Endothelial cell of umbilical vein (primary cell): ENCODE data around the gene ANO9. TPM values are rescaled to one million over a fixed set of nuclear protein-coding genes. Genes with fewer than 3 reads are reported as not detected.

Source experiments
- BruUV-seq: library from RNA; stranded (reverse); fragments of 400-500 nt; replicated peaks from 2 replicates; lab custom pipeline; 2021; lab: Mats Ljungman, UMichigan
- CTCF ChIA-PET: fragments of 300-600, 350-600 bp; sonication (Branson Sonifier 250); formaldehyde crosslinking; loops from one replicate; lab custom pipeline; 2021; ENCODE audit warnings: antibody characterized with exemption, inconsistent platforms; lab: Charles Lee
- POLR2A ChIA-PET: fragments of 300-600, 350-600 bp; sonication (Branson Sonifier 250); formaldehyde crosslinking; loops from one replicate; lab custom pipeline; 2021; ENCODE audit warnings: antibody characterized with exemption, inconsistent platforms; lab: Charles Lee
- DNase-seq: peaks from one replicate; pipeline ENCODE4 v3.0.0-alpha.2; 2011; ENCODE audit warnings: low read depth, low spot score
- FAIRE-seq: peaks from 2 replicates; lab custom pipeline; 2011; peaks lifted over from hg19 to GRCh38; lab: Jason Lieb, UNC
- H2AFZ ChIP-seq: 2 replicates; pipeline ENCODE4 v1.6.0; 2012; ENCODE audit warnings: low read depth, low read length, control low read depth, inconsistent platforms
- H3K27ac ChIP-seq: 2 replicates; pipeline ENCODE4 v1.5.1; 2011; ENCODE audit warnings: low read depth, mild to moderate bottlenecking, control low read depth, low read length, moderate library complexity; ENCODE audit not compliant: insufficient read depth
- H3K27me3 ChIP-seq, 2 experiments: 2 replicates each; pipeline versions ENCODE4 v1.6.0 to v1.6.1; 2011; ENCODE audit warnings: low read length in 2 of 2, mixed read lengths in 1 of 2; ENCODE audit not compliant: control insufficient read depth in 2 of 2, insufficient read depth in 2 of 2
- H3K36me3 ChIP-seq, 2 experiments: 2 replicates in 1 of 2; 3 replicates in 1 of 2; pipeline ENCODE4 v1.5.1; 2011; ENCODE audit warnings: low read length in 2 of 2, mild to moderate bottlenecking in 1 of 2, moderate library complexity in 1 of 2; ENCODE audit not compliant: control insufficient read depth in 2 of 2, insufficient read depth in 2 of 2; ENCODE audit errors: extremely low read depth in 1 of 2
- H3K4me1 ChIP-seq: 3 replicates; pipeline ENCODE4 v1.5.1; 2011; ENCODE audit warnings: mild to moderate bottlenecking, low read length; ENCODE audit not compliant: control insufficient read depth, insufficient read depth; ENCODE audit errors: extremely low read depth
- H3K4me2 ChIP-seq: 2 replicates; pipeline ENCODE4 v1.6.1; 2011; ENCODE audit warnings: low read length, control low read depth, mixed read lengths; ENCODE audit not compliant: insufficient read depth
- H3K4me3 ChIP-seq, 3 experiments: fragments of 200-600 bp in 1 of 3; sonication (generic), shearing (Covaris generic) in 1 of 3; replicated peaks in 1 of 3; 2 replicates each; pipeline ENCODE4 v1.5.1; 2011 to 2016; ENCODE audit warnings: control low read depth in 3 of 3, low read length in 3 of 3, mild to moderate bottlenecking in 2 of 3, inconsistent platforms in 1 of 3, low read depth in 1 of 3, moderate library complexity in 1 of 3; ENCODE audit not compliant: insufficient read depth in 1 of 3
- H3K79me2 ChIP-seq: 2 replicates; pipeline ENCODE4 v1.6.0; 2012; ENCODE audit warnings: low read length, inconsistent platforms; ENCODE audit not compliant: control insufficient read depth, insufficient read depth
- H3K9ac ChIP-seq: replicated peaks from 2 replicates; pipeline ENCODE3; 2011; ENCODE audit warnings: low read length, control low read depth; ENCODE audit not compliant: insufficient read depth; ENCODE audit errors: extremely low read depth
- H3K9me1 ChIP-seq: replicated peaks from 3 replicates; pipeline ENCODE4 v1.6.0; 2011; ENCODE audit warnings: mild to moderate bottlenecking, low read length; ENCODE audit not compliant: control insufficient read depth, insufficient read depth; ENCODE audit errors: extremely low read depth
- H3K9me3 ChIP-seq: replicated peaks from 2 replicates; pipeline ENCODE4 v1.5.1; 2012; ENCODE audit warnings: low read length, inconsistent platforms; ENCODE audit not compliant: control insufficient read depth, insufficient read depth
- H4K20me1 ChIP-seq: replicated peaks from 2 replicates; pipeline ENCODE3; 2011; ENCODE audit warnings: mild to moderate bottlenecking, low read length; ENCODE audit not compliant: control insufficient read depth, insufficient read depth; ENCODE audit errors: extremely low read depth
- CTCF ChIP-seq, 2 donors: IDR thresholded peaks; 1 replicate in 1 of 2; 2 replicates in 1 of 2; pipeline ENCODE4 v1.5.1; 2011; ENCODE audit warnings: low read length in 2 of 2, mild to moderate bottlenecking in 2 of 2, moderate library complexity in 2 of 2, control low read depth in 1 of 2, inconsistent platforms in 1 of 2, low read depth in 1 of 2; ENCODE audit not compliant: insufficient read depth in 1 of 2; ENCODE audit errors: extremely low read depth in 1 of 2
- EZH2 ChIP-seq: IDR thresholded peaks from 2 replicates; pipeline ENCODE4 v1.6.1; 2012; ENCODE audit warnings: borderline replicate concordance, low read depth, mild to moderate bottlenecking, moderate library complexity, low read length, inconsistent platforms; ENCODE audit not compliant: severe bottlenecking
- FOS ChIP-seq: IDR thresholded peaks from 2 replicates; pipeline ENCODE4 v1.6.1; 2011; ENCODE audit warnings: mild to moderate bottlenecking, low read length, moderate library complexity, borderline replicate concordance; ENCODE audit not compliant: insufficient read depth
- GATA2 ChIP-seq: IDR thresholded peaks from 2 replicates; pipeline ENCODE4 v1.7.0; 2011; ENCODE audit warnings: low read depth, mild to moderate bottlenecking, moderate library complexity, mixed read lengths, low read length; ENCODE audit not compliant: insufficient read length, insufficient read depth
- JUN ChIP-seq: IDR thresholded peaks from 2 replicates; pipeline ENCODE4 v1.6.1; 2011; ENCODE audit warnings: borderline replicate concordance, low read depth; ENCODE audit not compliant: insufficient read length, insufficient read depth
- MAX ChIP-seq: IDR thresholded peaks from 2 replicates; pipeline ENCODE4 v1.6.1; 2011; ENCODE audit not compliant: insufficient read depth, insufficient read length
- MYC ChIP-seq: IDR thresholded peaks from one replicate; pipeline ENCODE4 v1.6.1; 2011; ENCODE audit warnings: mild to moderate bottlenecking, low read depth, low read length
- POLR2A ChIP-seq: IDR thresholded peaks from 2 replicates; pipeline ENCODE4 v1.6.1; 2012; ENCODE audit warnings: low read depth, mild to moderate bottlenecking, control low read depth, low read length
- POLR2AphosphoS5 ChIP-seq: IDR thresholded peaks from 2 replicates; pipeline ENCODE4 v1.6.1; 2012; ENCODE audit warnings: low read depth, mild to moderate bottlenecking, control low read depth, low read length, moderate library complexity; ENCODE audit not compliant: insufficient read depth
- dilution Hi-C: fragments of 300-500 bp; cut with MboI; formaldehyde crosslinking; loops from one replicate; pipeline ENCODE4 v1.15.0; 2019; ENCODE audit warnings: low sequenced_read_pairs; ENCODE audit not compliant: extremely low pct_ligation_motif_present
- intact Hi-C: fragments of 100-400 bp; cut with micrococcal nuclease; formaldehyde crosslinking; loops from one replicate; pipeline ENCODE4 v1.10.0; 2022
- polyA plus RNA-seq, 4 experiments: library from polyadenylated mRNA; depleted of rRNA in 3 of 4; stranded (reverse) in 3 of 4; unstranded in 1 of 4; fragments of >200 nt; gene quantifications; 2 replicates each; pipeline versions ENCODE4 v1.2.1 to v1.2.3, GENCODE V29; 2011 to 2012; ENCODE audit warnings: missing spikeins in 1 of 4
- total RNA-seq: library from RNA; stranded (reverse); gene quantifications from 2 replicates; pipeline ENCODE4 v1.2.3, GENCODE V29; 2021

Gene ANO9
- total and polyA plus RNA-seq, 2 donors (not counting 3 experiments of a cell fraction or from before 2014, with no cell fraction given): 0.23 TPM; not detected in 1

DNA sequence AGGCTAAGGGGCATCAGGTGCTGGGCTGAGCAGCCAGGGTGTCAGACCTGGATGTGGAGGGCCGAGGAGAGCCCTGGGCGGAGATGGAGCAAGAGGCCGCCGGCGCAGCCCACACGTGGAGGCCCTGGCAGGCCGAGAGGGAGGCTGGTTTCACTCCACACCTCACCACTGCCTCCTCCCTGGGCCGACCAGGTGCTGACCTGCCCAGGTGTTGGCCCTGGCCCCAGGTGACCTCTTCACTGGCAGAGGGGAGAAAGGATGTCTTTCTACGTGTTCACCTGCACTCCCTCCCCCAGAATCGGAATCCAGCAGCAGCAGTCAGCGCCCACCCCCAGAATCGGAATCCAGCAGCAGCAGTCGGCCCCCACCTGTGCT is 781 bp downstream of the ANO9 start:
- FAIRE-seq (no peak), DNase-seq (no peak)
- H3K4me1 ChIP-seq: no peaks in the 10 kb centered on the region
- no peak overlapping the region for H3K9ac ChIP-seq
- H2AFZ ChIP-seq: no peak overlapping the region
- H3K27ac ChIP-seq: no peak overlapping the region
- peaks cover 0 to 2% of the 10 kb centered on the region in 2 experiments for H3K27me3 ChIP-seq
- H3K4me2 ChIP-seq: no peak overlapping the region
- dilution Hi-C loops: no loop called here
- no peaks in the 10 kb centered on the region for H4K20me1 ChIP-seq
- no peaks in the 10 kb centered on the region for H3K9me1 ChIP-seq
- no TSS peak for BruUV-seq
- ChIA-PET CTCF (interaction anchor here (1.1 kb wide), 1 partner anchor 29 kb away, joined by 6 read pairs; no protein-coding TSS in a partner anchor), POLR2A (no interaction called here)
- H3K9me3 ChIP-seq: no peaks in the 10 kb centered on the region
- H3K4me3 ChIP-seq: no peak overlapping the region
- no peaks in the 10 kb centered on the region for H3K36me3 ChIP-seq
- TF ChIP-seq EZH2 (no peak), MYC (no peak), POLR2A (no peak), POLR2AphosphoS5 (no peak), GATA2 (no peak), JUN (no peak), MAX (no peak), CTCF (IDR thresholded peaks at IDR 0.05; ENCODE audit: extremely low read depth in 1 of 2, insufficient read depth in 1 of 2, low read depth in 1 of 2, low read length in 2 of 2) (no peak), FOS (no peak)
- intact Hi-C loops: no loop called here
- no peaks in the 10 kb centered on the region for H3K79me2 ChIP-seq
